H1 (cell line): ENCODE data around the gene ASTN2. TPM values are rescaled to one million over a fixed set of nuclear protein-coding genes. Genes with fewer than 3 reads are reported as not detected.

ENCODE experiments used
- CTCF ChIA-PET: fragments of 300-600 bp; sonication (Branson Sonifier 250); formaldehyde crosslinking; loops from one replicate; lab custom pipeline; 2021; ENCODE audit not compliant: partially characterized antibody; lab: Charles Lee
- POLR2A ChIA-PET: fragments of 300-600 bp; sonication (Branson Sonifier 250); formaldehyde crosslinking; loops from one replicate; lab custom pipeline; 2021; ENCODE audit warnings: inconsistent platforms; ENCODE audit not compliant: partially characterized antibody; lab: Charles Lee
- DNase-seq, 2 experiments: peaks; one replicate each; pipeline versions ENCODE4 v3.0.0 to v3.0.0-alpha.2; 2010 to 2022; ENCODE audit warnings: low spot score in 2 of 2, low read depth in 1 of 2, mixed read lengths in 1 of 2
- FAIRE-seq: peaks from 2 replicates; lab custom pipeline; 2011; peaks lifted over from hg19 to GRCh38; lab: Jason Lieb, UNC
- H2AFZ ChIP-seq: 2 replicates; pipeline ENCODE4 v1.8.1; 2012; ENCODE audit warnings: low read length, inconsistent platforms
- H2AK5ac ChIP-seq: 2 replicates; pipeline ENCODE4 v1.6.1; 2013; ENCODE audit warnings: low read depth, low read length
- H2BK120ac ChIP-seq: replicated peaks from 2 replicates; pipeline ENCODE3; 2013; ENCODE audit warnings: low read depth, low read length, inconsistent platforms
- H2BK12ac ChIP-seq: 2 replicates; pipeline ENCODE4 v1.6.1; 2013; ENCODE audit warnings: low read depth, low read length
- H2BK15ac ChIP-seq: 2 replicates; pipeline ENCODE4 v1.6.1; 2013; ENCODE audit warnings: low read length
- H2BK20ac ChIP-seq: 2 replicates; pipeline ENCODE4 v1.6.1; 2013; ENCODE audit warnings: low read length
- H2BK5ac ChIP-seq: 2 replicates; pipeline ENCODE4 v1.6.1; 2013; ENCODE audit warnings: low read depth, low read length
- H3K14ac ChIP-seq: 2 replicates; pipeline ENCODE4 v1.6.1; 2013; ENCODE audit warnings: inconsistent platforms; ENCODE audit not compliant: insufficient read length
- H3K18ac ChIP-seq: 2 replicates; pipeline ENCODE4 v1.6.1; 2013; ENCODE audit warnings: low read length; ENCODE audit errors: extremely low read depth
- H3K23ac ChIP-seq: 2 replicates; pipeline ENCODE4 v1.6.1; 2013; ENCODE audit warnings: inconsistent platforms; ENCODE audit not compliant: insufficient read length
- H3K23me2 ChIP-seq: 2 replicates; pipeline ENCODE4 v1.6.1; 2013; ENCODE audit warnings: low read depth, low read length
- H3K27ac ChIP-seq: 2 replicates; pipeline ENCODE4 v1.6.1; 2011; ENCODE audit warnings: low read depth, low read length, inconsistent platforms
- H3K27me3 ChIP-seq, 4 experiments: replicated peaks in 1 of 4; 1 replicate in 1 of 4; 2 replicates in 3 of 4; pipeline versions ENCODE4 v1.6.1 to v1.8.1; 2011 to 2013; ENCODE audit warnings: low read length in 3 of 4, mild to moderate bottlenecking in 3 of 4, inconsistent platforms in 2 of 4, mixed read lengths in 2 of 4, moderate library complexity in 1 of 4; ENCODE audit not compliant: control insufficient read depth in 3 of 4, insufficient read depth in 3 of 4; ENCODE audit errors: extremely low read depth in 1 of 4
- H3K36me3 ChIP-seq, 4 experiments: 2 replicates each; pipeline versions ENCODE4 v1.6.1 to v1.8.1; 2011 to 2013; ENCODE audit warnings: mild to moderate bottlenecking in 4 of 4, low read length in 3 of 4, moderate library complexity in 2 of 4, control low read depth in 1 of 4, inconsistent platforms in 1 of 4; ENCODE audit not compliant: insufficient read depth in 4 of 4, control insufficient read depth in 2 of 4
- H3K4ac ChIP-seq: replicated peaks from 2 replicates; pipeline ENCODE3; 2013; ENCODE audit warnings: low read length, low read depth, mixed read lengths, inconsistent platforms; ENCODE audit not compliant: insufficient read length
- H3K4me1 ChIP-seq, 4 experiments: replicated peaks in 1 of 4; 1 replicate in 1 of 4; 2 replicates in 3 of 4; pipeline versions ENCODE4 v1.6.1 to v1.8.1; 2011 to 2013; ENCODE audit warnings: low read length in 3 of 4, inconsistent platforms in 2 of 4, mixed read lengths in 1 of 4; ENCODE audit not compliant: insufficient read depth in 4 of 4, control insufficient read depth in 3 of 4
- H3K4me2 ChIP-seq, 2 experiments: 2 replicates each; pipeline versions ENCODE4 v1.6.1 to v1.8.1; 2011 to 2013; ENCODE audit warnings: low read depth in 2 of 2, low read length in 2 of 2, control low read depth in 1 of 2, inconsistent platforms in 1 of 2, mild to moderate bottlenecking in 1 of 2; ENCODE audit not compliant: insufficient read depth in 1 of 2
- H3K4me3 ChIP-seq, 4 experiments: fragments of 200-600, 300-600 bp in 1 of 4; sonication (generic), shearing (Covaris generic), sonication (Bioruptor Twin) in 1 of 4; 2 replicates each; pipeline versions ENCODE4 v1.5.1 to v1.8.1; 2011 to 2016; ENCODE audit warnings: low read length in 4 of 4, low read depth in 3 of 4, control low read depth in 2 of 4, inconsistent platforms in 2 of 4, mild to moderate bottlenecking in 2 of 4, mixed read lengths in 1 of 4, moderate library complexity in 1 of 4; ENCODE audit not compliant: insufficient read depth in 2 of 4; ENCODE audit errors: extremely low read depth in 1 of 4
- H3K56ac ChIP-seq: replicated peaks from 2 replicates; pipeline ENCODE3; 2013; ENCODE audit warnings: low read depth, mild to moderate bottlenecking, mixed read lengths, low read length, inconsistent platforms; ENCODE audit not compliant: insufficient read length
- H3K79me1 ChIP-seq: 2 replicates; pipeline ENCODE4 v1.6.1; 2013; ENCODE audit warnings: low read depth, low read length, control low read depth
- H3K79me2 ChIP-seq, 2 experiments: 2 replicates each; pipeline versions ENCODE4 v1.6.1 to v1.8.1; 2012 to 2013; ENCODE audit warnings: low read length in 2 of 2, mild to moderate bottlenecking in 2 of 2, inconsistent platforms in 1 of 2; ENCODE audit not compliant: insufficient read depth in 2 of 2, control insufficient read depth in 1 of 2
- H3K9ac ChIP-seq, 4 experiments: replicated peaks in 1 of 4; 1 replicate in 1 of 4; 2 replicates in 3 of 4; pipeline versions ENCODE4 v1.6.1 to v1.8.1; 2011 to 2013; ENCODE audit warnings: low read depth in 3 of 4, low read length in 3 of 4, control low read depth in 2 of 4, mild to moderate bottlenecking in 2 of 4, moderate library complexity in 2 of 4, inconsistent platforms in 1 of 4; ENCODE audit errors: extremely low read depth in 1 of 4
- H3K9me3 ChIP-seq, 2 experiments: 2 replicates each; pipeline versions ENCODE4 v1.6.1 to v1.8.1; 2012 to 2013; ENCODE audit warnings: mild to moderate bottlenecking in 2 of 2, moderate library complexity in 2 of 2, control low read depth in 1 of 2, inconsistent platforms in 1 of 2, low read depth in 1 of 2, low read length in 1 of 2, mixed read lengths in 1 of 2; ENCODE audit not compliant: insufficient read depth in 2 of 2
- H4K20me1 ChIP-seq, 2 experiments: replicated peaks in 1 of 2; 2 replicates each; pipeline versions ENCODE3 to v1.8.1; 2011 to 2013; ENCODE audit warnings: inconsistent platforms in 2 of 2, low read length in 2 of 2, mild to moderate bottlenecking in 1 of 2; ENCODE audit not compliant: insufficient read depth in 2 of 2, control insufficient read depth in 1 of 2
- H4K5ac ChIP-seq: 2 replicates; pipeline ENCODE4 v1.6.1; 2013; ENCODE audit warnings: low read length, low read depth, mixed read lengths, inconsistent platforms; ENCODE audit not compliant: insufficient read length
- H4K8ac ChIP-seq: 2 replicates; pipeline ENCODE4 v1.8.0; 2013; ENCODE audit warnings: mild to moderate bottlenecking, moderate library complexity, low read length, inconsistent platforms; ENCODE audit not compliant: insufficient read depth; ENCODE audit errors: extremely low read depth
- H4K91ac ChIP-seq: replicated peaks from 2 replicates; pipeline ENCODE3; 2013; ENCODE audit warnings: low read length, mixed read lengths, inconsistent platforms; ENCODE audit not compliant: insufficient read length
- CREB1 ChIP-seq: IDR thresholded peaks from 2 replicates; pipeline ENCODE4 v1.6.1; 2012; ENCODE audit warnings: inconsistent platforms
- JUN ChIP-seq: IDR thresholded peaks from 2 replicates; pipeline ENCODE4 v1.6.1; 2011; ENCODE audit warnings: low read depth, mild to moderate bottlenecking, improper control_type of control experiment, low read length
- KDM1A ChIP-seq: fragments of 200-600, 300-600 bp; sonication (generic); IDR thresholded peaks from 2 replicates; pipeline ENCODE4 v1.7.1; 2016; ENCODE audit warnings: mild to moderate bottlenecking, low read length, borderline replicate concordance
- TCF12 ChIP-seq: IDR thresholded peaks from 2 replicates; pipeline ENCODE4 v1.6.1; 2011; ENCODE audit warnings: low read depth, mild to moderate bottlenecking, low read length
- YY1 ChIP-seq: IDR thresholded peaks from 2 replicates; pipeline ENCODE4 v1.6.1; 2011; ENCODE audit warnings: low read depth, mild to moderate bottlenecking, low read length
- WGBS, 2 experiments: shearing (Covaris generic) in 1 of 2; methylation state at CpG; one replicate each; pipeline versions ENCODE4 v1.1.6 to v1.1.7; 2013 to 2015; ENCODE audit warnings: low lambda C conversion rate in 2 of 2, mixed read lengths in 2 of 2, inconsistent platforms in 1 of 2, low coverage in 1 of 2, missing lambda C conversion rate in 1 of 2; ENCODE audit not compliant: insufficient replicate concordance in 2 of 2, insufficient coverage in 1 of 2, insufficient read length in 1 of 2; ENCODE audit errors: extremely low coverage in 1 of 2, missing lambda C conversion rate in 1 of 2; 5-methylcytosine and 5-hydroxymethylcytosine counted together
- polyA plus RNA-seq, 7 experiments: library from polyadenylated mRNA; depleted of rRNA in 3 of 7; stranded (reverse) in 5 of 7; unstranded in 2 of 7; fragments of >200 nt in 5 of 7; fragments of 200-250 nt in 2 of 7; gene quantifications; 1 replicate in 5 of 7; 2 replicates in 1 of 7; 4 replicates in 1 of 7; pipeline versions ENCODE4 v1.2.1 to v1.2.3, GENCODE V29; 2011 to 2013; ENCODE audit warnings: missing spikeins in 2 of 7, mixed read lengths in 2 of 7
- total RNA-seq: library from RNA; stranded (reverse); fragmentation: NEBNext Ultra II Directional; extraction: Animal tissue kit (Norgen Biotek cat#: 25700); gene quantifications from 2 replicates; pipeline ENCODE4 v1.2.1, GENCODE V29; 2021

The ASTN2 gene
- total and polyA plus RNA-seq, 2 of the 8 experiments (the other 6 are each of a cell fraction or from before 2014, with no cell fraction given): 8.2 to 13.7 TPM

GRCh38 chr9:116546711-116547581 lies 867.9 kb downstream of the ASTN2 start:
- Histone ChIP-seq H3K56ac (no peak overlapping the region), H2BK5ac (no peak overlapping the region), H2BK15ac (no peak overlapping the region), H4K5ac (no peak overlapping the region), H4K20me1 (peaks cover 0 to 4% of the 10 kb centered on the region in 2 experiments), H2BK12ac (no peak overlapping the region), H2BK20ac (no peak overlapping the region), H3K4ac (no peak overlapping the region), H3K79me1 (no peaks in the 10 kb centered on the region), H3K4me2 (no peak overlapping the region), H2AK5ac (no peak overlapping the region), H3K23ac (no peak overlapping the region), H3K23me2 (no peaks in the 10 kb centered on the region), H3K9me3 (no peaks in the 10 kb centered on the region), H2BK120ac (no peak overlapping the region), H4K91ac (no peak overlapping the region), H4K8ac (no peak overlapping the region), H3K4me1 (peaks cover 0 to 3% (median 1%) of the 10 kb centered on the region in 4 experiments; a peak in 1 of 7 replicates), H3K18ac (no peak overlapping the region), H3K27ac (no peak overlapping the region), H3K4me3 (no peak overlapping the region), H3K9ac (no peak overlapping the region), H3K36me3 (no peaks in the 10 kb centered on the region), H3K27me3 (no peaks in the 10 kb centered on the region), H2AFZ (no peak overlapping the region), H3K14ac (no peak overlapping the region), H3K79me2 (no peaks in the 10 kb centered on the region)
- POLR2A ChIA-PET: no interaction called here
- DNase-seq (no peak), FAIRE-seq (no peak)
- TF ChIP-seq TCF12 (no peak), YY1 (no peak), KDM1A (no peak), CREB1 (no peak), JUN (no peak)
- 87% methylated on average over 7 of the region's 7 CpGs; no CpG with 5 or more reads in 1 of the 2 experiments for WGBS, 2 experiments
- CTCF ChIA-PET: interaction anchor here (0.5 to 0.7 kb wide), 2 partner anchors 122 to 386 kb away, joined by 3 read pairs; no protein-coding TSS in a partner anchor
